Measurements from ENCODE around the gene IFNA7.
"Not testable (repeated sequence)": the region's sequence is repeated elsewhere in the genome, so short reads cannot be mapped to it uniquely, and the experiment has no call there.

Gene IFNA7

DNA sequence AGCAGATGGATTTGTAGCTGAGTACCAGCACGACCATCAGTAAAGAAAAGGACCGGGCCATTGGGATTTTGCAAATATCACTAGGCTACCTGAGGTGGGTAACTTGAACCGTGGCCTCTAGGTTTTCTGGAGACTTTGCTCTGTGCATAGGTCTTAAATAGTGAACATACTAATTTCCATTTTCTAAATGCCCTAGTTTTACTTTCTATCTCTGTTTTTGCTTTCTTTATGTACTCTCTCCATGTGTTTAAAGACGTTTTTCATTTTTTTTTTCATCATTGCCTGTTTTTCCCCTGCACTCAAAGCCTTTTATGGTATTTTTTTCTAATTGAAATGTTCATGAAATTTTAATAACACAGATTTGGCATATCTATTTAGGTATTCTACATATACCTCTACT lies at the start of gene IFNA7:
Gene IFNA7 (minus strand): TSS at position 101 of the 400 bp plus-strand sequence. CDS start 40 bp downstream, at position 61.
- DNase-seq, result not testable (repeated sequence)

DNA sequence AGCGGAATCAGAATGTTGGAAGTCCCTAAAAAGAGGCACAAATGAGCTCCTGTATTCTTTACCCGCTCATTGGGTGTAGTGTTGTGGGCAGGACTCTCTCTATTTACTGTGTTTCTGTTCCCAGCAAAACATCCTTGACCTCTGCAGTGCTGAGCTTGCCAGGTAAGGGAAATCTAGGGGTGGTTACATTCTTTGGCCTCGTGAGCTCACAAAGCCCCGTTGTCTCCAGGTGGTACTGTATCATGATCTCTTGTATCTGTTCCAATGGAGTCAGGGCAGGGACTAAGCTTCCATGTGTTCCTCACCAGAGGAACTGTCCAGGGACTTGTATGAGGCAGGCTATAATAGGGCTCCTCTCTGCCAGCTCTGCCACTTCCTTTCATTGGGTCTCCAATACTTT lies 49.6 kb upstream of the IFNA7 start:
- no peak for DNase-seq

GRCh38 chr9:21251190-21251589 lies 49.2 kb upstream of the IFNA7 start:
- DNase-seq, result no peak

DNA sequence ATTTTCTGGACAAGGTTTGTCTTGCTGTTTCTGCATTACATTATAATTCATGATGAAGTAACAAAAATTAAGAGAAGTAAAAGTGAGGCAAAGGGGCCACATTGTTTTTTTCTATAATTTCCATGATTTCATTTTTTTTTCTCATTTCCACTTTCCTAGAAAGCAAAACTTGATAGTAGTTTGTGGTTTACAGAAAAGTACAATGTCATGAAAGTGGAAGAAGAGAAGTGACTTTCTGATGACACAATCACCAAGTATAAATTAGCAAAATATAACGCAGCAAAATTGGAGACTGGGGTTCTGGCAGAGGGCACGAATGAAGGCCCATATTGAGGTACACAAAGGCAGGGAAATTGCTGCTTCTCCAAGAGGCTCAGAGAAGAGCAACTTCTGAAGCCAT lies 42.8 kb upstream of the IFNA7 start:
- DNase-seq, result no peak

DNA sequence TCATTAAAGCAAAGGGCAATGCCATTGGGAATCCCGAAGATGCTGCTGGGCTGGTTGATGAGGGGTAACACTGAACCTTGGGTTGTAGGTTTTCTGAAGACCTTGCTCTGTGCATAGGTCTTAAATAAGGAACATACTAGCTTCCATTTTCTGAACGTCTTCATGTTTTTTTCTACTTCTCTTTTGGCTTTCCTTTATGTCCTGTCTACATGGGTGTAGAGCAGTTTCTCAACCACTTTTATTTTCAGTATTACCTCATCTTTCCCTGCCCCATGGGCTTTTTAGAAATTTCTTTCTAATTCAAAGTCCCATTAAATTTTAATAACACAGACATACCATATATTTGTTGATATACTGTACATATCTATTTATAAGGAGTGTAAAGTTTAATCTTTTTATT lies 37.9 kb upstream of the IFNA7 start, which contains the start of gene IFNA14:
Gene IFNA14 (minus strand): TSS at position 95 of the 400 bp plus-strand sequence. CDS start 70 bp downstream, at position 25.
- no peak for DNase-seq

DNA sequence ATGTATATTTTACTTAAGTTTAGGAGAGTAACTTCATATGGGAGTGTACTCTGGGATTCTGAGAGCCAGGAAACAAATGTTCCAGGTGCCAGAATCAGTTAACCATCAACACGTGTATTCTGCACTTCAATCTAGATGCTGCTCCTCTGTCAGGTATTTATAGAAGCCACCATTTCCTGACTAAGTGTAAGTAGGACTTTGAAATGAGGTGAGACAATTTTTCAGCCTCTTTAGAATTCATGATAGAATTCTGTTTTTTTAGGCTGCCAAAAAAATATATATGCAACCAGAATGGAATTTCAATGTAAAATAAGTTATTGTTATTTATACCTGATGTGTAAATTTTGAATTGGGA lies 34.3 kb upstream of the IFNA7 start:
- not testable (repeated sequence) for DNase-seq

GRCh38 chr9:21235468-21236359 lies 33.7 kb upstream of the IFNA7 start:
- DNase-seq, result peak; percentile 49

- no peak for DNase-seq
Observed at GRCh38 chr9:21234153-21234687, 32.2 kb upstream of the IFNA7 start.

DNA sequence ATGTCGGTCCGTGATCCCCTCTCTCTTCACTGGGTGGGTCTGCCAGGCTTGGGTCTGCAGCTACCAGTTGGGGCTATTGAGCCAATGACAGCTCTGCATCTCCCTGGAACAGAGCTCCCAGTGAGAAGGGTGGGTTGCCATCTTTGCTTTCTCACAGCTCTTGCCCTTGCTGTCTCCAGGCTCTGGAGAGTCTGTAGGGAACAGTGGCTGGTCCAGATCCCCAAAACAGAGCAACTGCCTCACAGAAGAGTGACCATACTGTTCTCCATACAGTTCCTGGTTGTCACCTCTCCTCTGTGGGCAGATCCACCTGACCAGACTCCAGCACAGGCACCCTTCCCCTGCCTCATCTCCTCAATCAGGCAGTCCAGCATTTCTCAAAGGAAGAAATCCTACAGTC lies 31.3 kb upstream of the IFNA7 start:
- DNase-seq, result no peak

- DNase-seq, result no peak
Observed at GRCh38 chr9:21228122-21228521, 26.1 kb upstream of the IFNA7 start, which contains the start of gene IFNA17. TSS of gene IFNA17 (minus strand) at chr9:21228222. CDS start at chr9:21228173, 49 bp downstream.

GRCh38 chr9:21217211-21217610 lies 15.2 kb upstream of the IFNA7 start, which contains the start of gene IFNA16:
TSS of gene IFNA16 (minus strand) at chr9:21217311. CDS start at chr9:21217305, 6 bp downstream.
- not testable (repeated sequence) for DNase-seq

DNA sequence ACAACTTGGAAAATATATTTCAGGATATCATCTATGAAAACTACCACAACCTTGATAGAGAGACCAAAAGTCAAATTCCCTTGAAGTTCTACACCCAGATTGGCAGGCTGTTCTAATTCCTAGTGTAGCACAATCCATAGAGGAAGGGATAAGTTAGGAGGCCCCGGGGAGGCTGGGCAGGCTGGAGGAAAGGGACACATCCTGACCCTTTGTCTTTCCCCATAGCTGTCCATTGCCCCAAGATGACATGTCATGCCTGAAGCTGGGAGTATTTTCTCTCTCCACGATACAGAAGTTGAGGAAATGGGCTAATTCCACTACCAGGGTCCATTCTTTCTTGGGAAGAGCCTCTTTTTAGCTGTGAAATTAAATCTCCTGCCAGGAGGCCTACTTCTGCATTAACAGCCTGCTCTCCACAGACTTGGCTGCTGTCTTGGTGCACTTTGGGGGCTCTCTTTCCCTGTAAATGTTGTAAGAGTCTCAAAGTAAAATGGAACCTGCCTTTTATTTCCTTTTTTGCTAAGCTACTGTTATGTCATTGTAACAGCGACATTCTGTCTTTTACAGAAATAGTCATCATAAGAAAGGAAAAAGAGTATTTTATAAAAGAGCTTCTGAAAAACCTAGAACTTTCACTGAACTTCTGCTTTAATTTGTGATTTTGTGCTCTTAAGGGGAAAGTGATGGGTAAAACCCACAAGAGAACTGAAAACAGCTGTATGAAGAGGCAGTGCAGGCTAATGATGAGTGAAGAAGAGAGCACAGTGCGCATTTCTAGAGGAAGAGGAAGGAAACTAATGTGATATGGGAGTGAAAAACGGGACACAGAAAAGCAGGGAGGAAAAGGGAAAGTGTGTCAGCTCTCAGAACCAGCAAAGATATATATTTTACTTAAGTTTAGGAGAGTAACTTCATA lies 11.7 kb upstream of the IFNA7 start:
- DNase-seq, result peak; percentile 16

GRCh38 chr9:21212160-21212559 lies 10.2 kb upstream of the IFNA7 start:
- DNase-seq, result not testable (repeated sequence)

DNA sequence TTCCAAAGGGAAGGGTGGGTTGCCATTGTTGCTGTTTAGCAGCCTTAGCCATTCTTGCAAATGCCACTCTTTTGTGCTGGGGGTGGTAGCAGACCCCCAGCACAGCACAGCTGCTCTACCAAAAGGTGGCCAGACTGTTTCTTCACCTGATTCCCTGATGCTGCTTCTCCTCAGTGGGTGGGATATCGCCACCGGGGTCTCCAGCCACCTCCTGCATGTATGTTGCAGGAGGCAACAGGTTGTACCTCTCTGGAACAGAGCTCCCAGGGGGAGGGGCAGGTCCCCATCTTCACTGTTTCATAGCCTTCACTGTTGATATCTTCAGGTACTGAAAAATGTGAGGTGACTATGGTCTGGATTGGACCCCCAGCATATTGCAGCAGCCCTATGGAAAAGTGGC lies 8.8 kb upstream of the IFNA7 start:
- DNase-seq, result not testable (repeated sequence)

DNA sequence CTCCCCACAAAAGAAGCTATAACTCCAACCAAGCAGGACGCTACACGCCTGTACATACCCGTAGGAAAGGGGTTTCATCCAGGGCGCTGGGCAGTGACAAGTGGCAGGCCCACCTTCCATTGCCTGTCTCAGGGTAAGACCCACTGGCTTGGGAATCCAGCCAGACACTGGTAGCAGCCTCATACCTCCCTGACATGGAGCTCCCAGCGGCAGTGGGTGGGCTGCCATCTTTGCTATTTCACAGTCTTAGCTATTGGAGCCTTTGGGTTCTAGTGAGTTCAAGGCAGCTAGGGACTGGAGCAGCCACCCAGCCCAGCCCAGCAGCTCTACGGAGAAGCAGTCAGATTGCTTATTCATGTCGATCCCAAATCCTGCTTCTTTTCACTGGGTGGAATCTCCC lies 8.3 kb upstream of the IFNA7 start:
- DNase-seq, result no peak

GRCh38 chr9:21207043-21207442 lies 5.0 kb upstream of the IFNA7 start, which contains the start of gene IFNA10:
TSS of gene IFNA10 (minus strand) at chr9:21207143. CDS start at chr9:21207097, 46 bp downstream.
- DNase-seq, result not testable (repeated sequence)

GRCh38 chr9:21205204-21205603 lies 3.2 kb upstream of the IFNA7 start:
- peak; percentile 34 for DNase-seq

GRCh38 chr9:21194867-21195776 lies 6.9 kb downstream of the IFNA7 start:
- DNase-seq, result peak; percentile 73

DNA sequence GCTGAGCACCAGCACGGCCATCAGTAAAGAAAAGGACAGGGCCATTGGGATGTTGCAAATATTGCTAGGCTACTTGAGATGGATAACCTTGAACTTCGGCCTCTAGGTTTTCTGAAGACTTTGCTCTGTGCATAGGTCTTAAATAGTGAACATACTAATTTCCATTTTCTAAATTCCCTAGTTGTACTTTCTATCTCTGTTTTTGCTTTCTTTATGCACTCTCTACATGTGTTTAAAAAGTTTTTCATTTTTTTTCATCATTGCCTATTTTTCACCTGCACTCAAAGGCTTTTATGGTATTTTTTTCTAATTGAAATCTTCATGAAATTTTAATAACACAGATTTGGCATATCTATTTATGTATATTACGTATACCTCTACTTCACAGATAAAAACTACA lies 14.5 kb downstream of the IFNA7 start, which contains the start of gene IFNA4:
Gene IFNA4 (minus strand): TSS at position 101 of the 400 bp plus-strand sequence. CDS start 56 bp downstream, at position 45.
- DNase-seq, result not testable (repeated sequence)

DNA sequence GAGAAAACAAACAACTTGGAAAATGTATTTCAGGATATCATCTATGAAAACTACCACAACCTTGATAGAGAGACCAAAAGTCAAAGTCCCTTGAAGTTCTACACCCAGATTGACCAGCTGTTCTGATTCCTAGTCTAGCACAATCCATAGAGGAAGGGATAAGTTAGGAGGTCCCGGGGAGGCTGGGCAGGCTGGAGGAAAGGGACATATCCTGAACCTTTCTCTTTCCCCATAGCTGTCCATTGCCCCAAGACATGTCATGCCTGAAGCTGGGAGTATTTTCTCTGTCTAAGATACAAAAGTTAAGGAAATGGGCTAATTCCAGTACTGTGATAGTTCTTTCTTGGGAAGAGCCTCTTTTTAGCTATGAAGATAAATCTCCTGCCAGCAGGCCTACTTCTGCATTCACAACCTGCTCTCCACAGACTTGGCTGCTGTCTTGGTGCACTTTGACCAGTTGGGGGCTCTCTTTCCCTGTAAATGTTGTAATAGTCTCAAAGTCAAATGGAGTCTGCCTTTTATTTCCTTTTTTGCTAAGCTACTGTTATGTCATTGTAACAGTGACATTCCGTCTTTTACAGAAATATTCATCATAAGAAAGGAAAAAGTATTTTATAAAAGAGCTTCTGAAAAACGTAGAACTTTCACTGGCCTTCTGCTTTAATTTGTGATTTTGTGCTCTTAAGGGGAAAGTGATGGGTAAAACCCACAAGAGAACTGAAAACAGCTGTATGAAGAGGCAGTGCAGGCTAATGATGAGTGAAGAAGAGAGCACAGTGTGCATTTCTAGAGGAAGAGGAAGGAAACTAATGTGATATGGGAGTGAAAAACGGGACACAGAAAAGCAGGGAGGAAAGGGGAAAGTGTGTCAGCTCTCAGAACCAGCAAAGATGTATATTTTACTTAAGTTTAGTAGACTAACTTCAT lies 18.9 kb downstream of the IFNA7 start:
- peak; percentile 50 for DNase-seq
